GM10266 (cell line): ENCODE data around the gene ERGIC3.

Experiments
- DNase-seq: peaks from one replicate; pipeline ENCODE4 v3.0.0; 2012; ENCODE audit errors: extremely low spot score
- TF ChIP-seq, protein P1 (sequence below): IDR thresholded peaks from 2 replicates; pipeline ENCODE4 v1.5.1; 2012; ENCODE audit warnings: mild to moderate bottlenecking, low read depth; ENCODE audit not compliant: control insufficient read depth, insufficient read depth; ENCODE audit errors: missing control alignments

ERGIC3 gene

DNA sequence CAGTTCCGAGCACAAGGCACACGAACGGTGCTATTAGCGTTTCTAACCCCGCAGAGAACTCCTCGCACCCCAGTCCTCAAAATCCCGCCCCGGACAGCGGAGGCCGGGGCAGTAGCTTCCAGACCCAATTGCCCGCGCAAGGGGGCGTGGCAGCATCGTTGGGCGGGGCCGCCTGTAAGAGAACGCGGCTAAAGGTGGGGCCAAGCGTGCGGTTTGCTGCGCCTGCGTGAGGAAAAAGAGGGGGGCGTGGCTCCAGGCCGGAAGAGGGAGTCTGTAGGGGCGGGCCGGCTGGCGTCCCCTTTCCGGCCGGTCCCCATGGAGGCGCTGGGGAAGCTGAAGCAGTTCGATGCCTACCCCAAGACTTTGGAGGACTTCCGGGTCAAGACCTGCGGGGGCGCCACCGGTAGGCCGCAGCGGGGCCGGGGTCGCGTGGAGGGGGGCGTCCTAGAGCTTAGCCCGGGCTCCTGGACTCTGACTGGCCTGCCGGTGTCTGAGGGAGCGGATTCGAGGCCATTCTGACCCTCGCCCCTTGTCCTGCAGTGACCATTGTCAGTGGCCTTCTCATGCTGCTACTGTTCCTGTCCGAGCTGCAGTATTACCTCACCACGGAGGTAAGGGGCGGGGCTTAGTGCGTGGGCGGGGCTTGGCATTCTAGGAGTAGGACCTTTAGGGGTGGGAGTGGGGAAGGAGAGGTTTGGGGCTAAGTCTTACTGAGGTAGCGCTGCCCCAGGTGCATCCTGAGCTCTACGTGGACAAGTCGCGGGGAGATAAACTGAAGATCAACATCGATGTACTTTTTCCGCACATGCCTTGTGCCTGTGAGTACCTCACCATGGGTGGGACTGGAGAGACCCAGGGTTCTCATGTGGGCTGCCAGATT is at the start of gene ERGIC3:
Gene ERGIC3 (plus strand): TSS at position 296 of the 880 bp plus-strand sequence. CDS start 20 bp downstream, at position 316.
- DNase-seq: peak; percentile 96
- TF ChIP-seq, protein P1, sequence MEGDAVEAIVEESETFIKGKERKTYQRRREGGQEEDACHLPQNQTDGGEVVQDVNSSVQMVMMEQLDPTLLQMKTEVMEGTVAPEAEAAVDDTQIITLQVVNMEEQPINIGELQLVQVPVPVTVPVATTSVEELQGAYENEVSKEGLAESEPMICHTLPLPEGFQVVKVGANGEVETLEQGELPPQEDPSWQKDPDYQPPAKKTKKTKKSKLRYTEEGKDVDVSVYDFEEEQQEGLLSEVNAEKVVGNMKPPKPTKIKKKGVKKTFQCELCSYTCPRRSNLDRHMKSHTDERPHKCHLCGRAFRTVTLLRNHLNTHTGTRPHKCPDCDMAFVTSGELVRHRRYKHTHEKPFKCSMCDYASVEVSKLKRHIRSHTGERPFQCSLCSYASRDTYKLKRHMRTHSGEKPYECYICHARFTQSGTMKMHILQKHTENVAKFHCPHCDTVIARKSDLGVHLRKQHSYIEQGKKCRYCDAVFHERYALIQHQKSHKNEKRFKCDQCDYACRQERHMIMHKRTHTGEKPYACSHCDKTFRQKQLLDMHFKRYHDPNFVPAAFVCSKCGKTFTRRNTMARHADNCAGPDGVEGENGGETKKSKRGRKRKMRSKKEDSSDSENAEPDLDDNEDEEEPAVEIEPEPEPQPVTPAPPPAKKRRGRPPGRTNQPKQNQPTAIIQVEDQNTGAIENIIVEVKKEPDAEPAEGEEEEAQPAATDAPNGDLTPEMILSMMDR: no peak

DNA sequence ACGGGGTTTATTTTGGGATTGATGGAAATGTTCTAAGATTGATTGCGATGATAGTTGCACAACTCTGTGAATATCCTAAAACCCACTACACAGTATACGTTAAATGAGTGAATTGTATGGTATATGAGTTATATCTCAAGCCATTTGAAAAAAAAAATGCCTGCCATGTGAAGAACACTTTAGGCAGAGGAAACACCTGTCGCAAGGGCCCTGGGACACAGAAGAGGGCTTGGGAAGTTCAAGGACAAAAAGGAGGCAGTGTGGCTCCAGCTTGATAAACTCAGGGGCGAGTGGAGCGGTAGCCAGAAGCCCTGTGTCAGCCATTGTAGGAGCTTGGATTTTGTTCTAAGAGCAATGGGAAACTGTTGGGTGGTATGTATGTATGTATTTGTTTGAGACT is 49.5 kb upstream of the ERGIC3 start:
- no peak for DNase-seq
- TF ChIP-seq, protein P1: no peak

DNA sequence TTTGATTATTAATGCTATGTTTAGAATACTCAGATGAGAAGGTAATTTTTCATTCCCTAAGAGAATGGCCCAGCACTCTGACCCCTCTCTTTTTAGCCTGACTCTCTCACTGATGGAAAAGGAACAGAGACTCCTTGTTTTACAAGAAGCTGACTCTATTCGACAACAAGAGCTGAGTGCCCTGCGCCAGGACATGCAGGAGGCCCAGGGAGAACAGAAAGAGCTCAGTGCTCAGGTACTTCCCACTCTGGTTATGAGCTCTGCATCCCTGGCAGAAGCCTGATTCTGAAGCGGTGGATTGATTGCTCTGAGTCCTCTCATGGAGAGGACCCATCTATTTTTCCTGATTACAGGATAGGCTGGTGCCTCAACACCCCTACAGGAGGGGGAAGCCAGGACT is 45.4 kb upstream of the ERGIC3 start:
- TF ChIP-seq, protein P1: no peak

DNA sequence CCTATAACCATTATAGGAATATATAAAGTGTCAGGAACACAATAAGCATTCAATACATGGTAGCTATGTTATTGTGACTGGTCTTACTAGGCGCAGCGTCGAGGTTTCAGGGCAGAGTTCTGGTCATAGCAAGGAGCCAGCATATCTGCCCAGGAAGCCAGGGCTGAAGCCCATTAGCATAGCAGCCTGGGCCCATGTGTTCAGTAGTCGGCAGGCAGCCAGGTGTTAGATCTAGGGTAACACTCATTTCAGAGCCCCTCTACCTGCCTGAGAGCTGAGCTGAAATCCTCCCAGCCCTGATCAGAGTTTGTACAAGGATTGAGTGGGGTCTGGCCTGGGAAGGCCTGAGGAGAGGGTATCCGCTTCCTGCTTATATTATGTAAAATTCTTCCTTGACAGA is 44.6 kb upstream of the ERGIC3 start:
- DNase-seq: no peak
- TF ChIP-seq, protein P1: no peak

More for the DNA sequence above, 45.4 kb upstream of the ERGIC3 start:
- no peak for DNase-seq

DNA sequence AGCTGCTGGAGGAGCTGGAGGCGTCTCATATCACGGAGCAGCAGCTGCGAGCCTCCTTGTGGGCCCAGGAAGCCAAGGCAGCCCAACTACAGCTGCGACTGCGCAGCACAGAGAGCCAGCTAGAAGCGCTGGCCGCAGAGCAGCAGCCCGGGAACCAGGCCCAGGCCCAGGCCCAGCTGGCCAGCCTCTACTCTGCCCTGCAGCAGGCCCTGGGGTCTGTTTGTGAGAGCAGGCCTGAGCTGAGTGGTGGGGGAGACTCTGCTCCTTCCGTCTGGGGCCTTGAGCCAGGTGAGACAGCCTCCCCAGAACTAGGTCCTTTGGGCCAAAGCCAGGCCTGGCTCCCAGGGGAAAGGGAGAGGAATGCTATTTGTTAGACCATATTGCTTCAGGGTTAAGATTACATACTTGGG is 44.1 kb upstream of the ERGIC3 start:
- no peak for DNase-seq
- TF ChIP-seq, protein P1: no peak

DNA sequence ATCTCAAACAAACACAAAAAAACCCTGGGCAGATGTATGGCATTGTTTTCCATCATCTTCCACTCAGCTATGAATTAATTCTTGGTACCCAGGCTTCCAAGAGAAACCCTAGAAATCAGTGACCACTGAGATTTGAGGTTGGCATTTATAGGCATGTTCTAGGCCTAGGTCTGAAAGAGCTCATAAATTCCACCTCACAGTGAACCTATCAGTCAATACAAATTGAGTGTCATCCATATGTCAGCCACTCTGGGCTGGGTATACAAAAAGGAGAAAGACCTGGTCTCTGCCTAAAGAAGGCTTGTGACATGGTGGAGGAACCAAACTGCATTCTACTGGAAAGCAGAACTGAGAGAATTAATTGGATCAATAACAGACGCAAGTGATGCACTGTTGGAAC is 42.6 kb upstream of the ERGIC3 start:
- no peak for DNase-seq
- TF ChIP-seq, protein P1: no peak

DNA sequence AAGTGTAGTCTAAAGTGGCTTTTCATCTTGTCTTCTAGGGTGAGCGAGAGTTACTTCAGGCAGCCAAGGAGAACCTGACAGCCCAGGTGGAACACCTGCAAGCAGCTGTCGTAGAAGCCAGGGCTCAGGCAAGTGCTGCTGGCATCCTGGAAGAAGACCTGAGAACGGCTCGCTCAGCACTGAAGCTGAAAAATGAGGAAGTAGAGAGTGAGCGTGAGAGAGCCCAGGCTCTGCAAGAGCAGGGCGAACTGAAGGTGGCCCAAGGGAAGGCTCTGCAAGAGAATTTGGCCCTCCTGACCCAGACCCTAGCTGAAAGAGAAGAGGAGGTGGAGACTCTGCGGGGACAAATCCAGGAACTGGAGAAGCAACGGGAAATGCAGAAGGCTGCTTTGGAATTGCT is 39.5 kb upstream of the ERGIC3 start:
- TF ChIP-seq, protein P1: no peak
- peak; percentile 22 for DNase-seq
